ENCODE data around the gene SDHB. TPM values are rescaled to one million over a fixed set of nuclear protein-coding genes. Genes with fewer than 3 reads are reported as not detected.

Gene SDHB
- total RNA-seq, 5 donors from 2014 or later (not counting 1 experiment from before 2014, with no cell fraction given): 46.2 to 61.7 (median 57.6) TPM

- no peaks in the 10 kb centered on the region for H3K36me3 Mint-ChIP-seq
- no peaks in the 10 kb centered on the region for H3K4me1 Mint-ChIP-seq
- no peak overlapping the region for H3K4me3 Mint-ChIP-seq
- no peak for DNase-seq
- Histone ChIP-seq H3K9me3 (no peaks in the 10 kb centered on the region), H3K36me3 (ENCODE audit: control insufficient read depth in 2 of 2, extremely low read depth in 1 of 2, insufficient read depth in 1 of 2, low read length in 1 of 2) (no peaks in the 10 kb centered on the region), H3K27me3 (replicated peaks in 1 of 2; ENCODE audit: control insufficient read depth in 2 of 2, extremely low read depth in 1 of 2, insufficient read depth in 2 of 2, low read length in 1 of 2) (peaks cover 0 to 27% of the 10 kb centered on the region in 2 experiments), H3K4me1 (ENCODE audit: control insufficient read depth in 1 of 2, extremely low read depth in 1 of 2, insufficient read depth in 2 of 2, low read length in 2 of 2) (no peaks in the 10 kb centered on the region), H3K27ac (ENCODE audit: low read length) (no peak overlapping the region), H3K4me3 (ENCODE audit: control insufficient read depth in 1 of 2, extremely low read depth in 1 of 2, low read length in 1 of 2) (no peak overlapping the region)
- ATAC-seq (replicated peaks in 1 of 4): no peak
- H3K27ac Mint-ChIP-seq: no peak overlapping the region
- H3K9me3 Mint-ChIP-seq: no peaks in the 10 kb centered on the region
- CTCF ChIA-PET: no interaction called here
- 91% methylated on average over 2 of the region's 6 CpGs for WGBS (ENCODE audit: insufficient coverage)
- POLR2A ChIA-PET: no interaction called here
- peaks cover 6 to 10% of the 10 kb centered on the region in 2 donors for H3K27me3 Mint-ChIP-seq
Measured at GRCh38 chr1:17086751-17087150, 32.9 kb upstream of the SDHB start.

- Histone ChIP-seq H3K4me1 (ENCODE audit: control insufficient read depth in 1 of 2, extremely low read depth in 1 of 2, insufficient read depth in 2 of 2, low read length in 2 of 2) (no peaks in the 10 kb centered on the region), H3K4me3 (ENCODE audit: control insufficient read depth in 1 of 2, extremely low read depth in 1 of 2, low read length in 1 of 2) (no peak overlapping the region), H3K27ac (ENCODE audit: low read length) (no peak overlapping the region), H3K36me3 (ENCODE audit: control insufficient read depth in 2 of 2, extremely low read depth in 1 of 2, insufficient read depth in 1 of 2, low read length in 1 of 2) (no peaks in the 10 kb centered on the region), H3K9me3 (no peaks in the 10 kb centered on the region), H3K27me3 (replicated peaks in 1 of 2; ENCODE audit: control insufficient read depth in 2 of 2, extremely low read depth in 1 of 2, insufficient read depth in 2 of 2, low read length in 1 of 2) (peaks cover 0 to 26% of the 10 kb centered on the region in 2 experiments)
- H3K27me3 Mint-ChIP-seq: peaks cover 3 to 8% of the 10 kb centered on the region in 2 donors
- 67% methylated on average over 7 of the region's 10 CpGs for WGBS (ENCODE audit: insufficient coverage)
- H3K27ac Mint-ChIP-seq: no peak overlapping the region
- H3K9me3 Mint-ChIP-seq: no peaks in the 10 kb centered on the region
- H3K4me1 Mint-ChIP-seq: no peaks in the 10 kb centered on the region
- ChIA-PET POLR2A (no interaction called here), CTCF (no interaction called here)
- no peak for DNase-seq
- ATAC-seq (replicated peaks in 1 of 4): no peak
- H3K36me3 Mint-ChIP-seq: no peaks in the 10 kb centered on the region
- no peak overlapping the region for H3K4me3 Mint-ChIP-seq
Measured at GRCh38 chr1:17084787-17085186, 31.0 kb upstream of the SDHB start.

GRCh38 chr1:17082761-17083160 lies 28.9 kb upstream of the SDHB start:
- H3K27me3 Mint-ChIP-seq: peaks cover 3 to 6% of the 10 kb centered on the region in 2 donors
- DNase-seq (no peak), ATAC-seq (replicated peaks in 1 of 4) (no peak)
- Histone ChIP-seq H3K36me3 (ENCODE audit: control insufficient read depth in 2 of 2, extremely low read depth in 1 of 2, insufficient read depth in 1 of 2, low read length in 1 of 2) (no peaks in the 10 kb centered on the region), H3K27ac (ENCODE audit: low read length) (no peak overlapping the region), H3K9me3 (no peaks in the 10 kb centered on the region), H3K4me3 (ENCODE audit: control insufficient read depth in 1 of 2, extremely low read depth in 1 of 2, low read length in 1 of 2) (no peak overlapping the region), H3K4me1 (ENCODE audit: control insufficient read depth in 1 of 2, extremely low read depth in 1 of 2, insufficient read depth in 2 of 2, low read length in 2 of 2) (no peaks in the 10 kb centered on the region), H3K27me3 (replicated peaks in 1 of 2; ENCODE audit: control insufficient read depth in 2 of 2, extremely low read depth in 1 of 2, insufficient read depth in 2 of 2, low read length in 1 of 2) (peaks cover 0 to 26% of the 10 kb centered on the region in 2 experiments)
- no peak overlapping the region for H3K27ac Mint-ChIP-seq
- CTCF ChIA-PET: no interaction called here
- H3K36me3 Mint-ChIP-seq: no peaks in the 10 kb centered on the region
- H3K4me3 Mint-ChIP-seq: no peak overlapping the region
- POLR2A ChIA-PET: no interaction called here
- no peaks in the 10 kb centered on the region for H3K9me3 Mint-ChIP-seq
- 40% methylated on average over 1 of the region's 3 CpGs for WGBS (ENCODE audit: insufficient coverage)
- no peaks in the 10 kb centered on the region for H3K4me1 Mint-ChIP-seq

- ChIA-PET CTCF (no interaction called here), POLR2A (no interaction called here)
- Histone ChIP-seq H3K27ac (ENCODE audit: low read length) (no peak overlapping the region), H3K4me1 (ENCODE audit: control insufficient read depth in 1 of 2, extremely low read depth in 1 of 2, insufficient read depth in 2 of 2, low read length in 2 of 2) (no peaks in the 10 kb centered on the region), H3K4me3 (ENCODE audit: control insufficient read depth in 1 of 2, extremely low read depth in 1 of 2, low read length in 1 of 2) (no peak overlapping the region), H3K9me3 (no peaks in the 10 kb centered on the region), H3K36me3 (ENCODE audit: control insufficient read depth in 2 of 2, extremely low read depth in 1 of 2, insufficient read depth in 1 of 2, low read length in 1 of 2) (no peaks in the 10 kb centered on the region), H3K27me3 (replicated peaks in 1 of 2; ENCODE audit: control insufficient read depth in 2 of 2, extremely low read depth in 1 of 2, insufficient read depth in 2 of 2, low read length in 1 of 2) (peaks cover 0 to 30% of the 10 kb centered on the region in 2 experiments)
- ATAC-seq (replicated peaks in 1 of 4) (no peak), DNase-seq (no peak)
- 17% methylated on average over 1 of the region's 2 CpGs for WGBS (ENCODE audit: insufficient coverage)
- Mint-ChIP-seq H3K27ac (no peak overlapping the region), H3K36me3 (no peaks in the 10 kb centered on the region), H3K4me3 (no peak overlapping the region), H3K9me3 (no peaks in the 10 kb centered on the region), H3K27me3 (peaks cover 3 to 5% of the 10 kb centered on the region in 2 donors), H3K4me1 (no peaks in the 10 kb centered on the region)
Measured at GRCh38 chr1:17081439-17081838, 27.6 kb upstream of the SDHB start.

- peaks cover 0 to 24% of the 10 kb centered on the region in 2 experiments for H3K27me3 ChIP-seq (replicated peaks in 1 of 2; ENCODE audit: control insufficient read depth in 2 of 2, extremely low read depth in 1 of 2, insufficient read depth in 2 of 2, low read length in 1 of 2)
- ATAC-seq (replicated peaks in 1 of 4) (no peak), DNase-seq (no peak)
- H3K36me3 ChIP-seq (ENCODE audit: control insufficient read depth in 2 of 2, extremely low read depth in 1 of 2, insufficient read depth in 1 of 2, low read length in 1 of 2): no peaks in the 10 kb centered on the region
- H3K9me3 Mint-ChIP-seq: no peaks in the 10 kb centered on the region
- CTCF ChIA-PET: no interaction called here
- H3K36me3 Mint-ChIP-seq: no peaks in the 10 kb centered on the region
- H3K4me1 ChIP-seq (ENCODE audit: control insufficient read depth in 1 of 2, extremely low read depth in 1 of 2, insufficient read depth in 2 of 2, low read length in 2 of 2): no peaks in the 10 kb centered on the region
- POLR2A ChIA-PET: no interaction called here
- H3K4me3 ChIP-seq (ENCODE audit: control insufficient read depth in 1 of 2, extremely low read depth in 1 of 2, low read length in 1 of 2): no peak overlapping the region
- H3K27ac ChIP-seq (ENCODE audit: low read length): no peak overlapping the region
- H3K27me3 Mint-ChIP-seq: peaks cover 3 to 5% of the 10 kb centered on the region in 2 donors
- no peaks in the 10 kb centered on the region for H3K4me1 Mint-ChIP-seq
- no peaks in the 10 kb centered on the region for H3K9me3 ChIP-seq
- no peak overlapping the region for H3K4me3 Mint-ChIP-seq
- H3K27ac Mint-ChIP-seq: no peak overlapping the region
- WGBS (ENCODE audit: insufficient coverage): 71% methylated on average over 2 of the region's 4 CpGs
Measured at GRCh38 chr1:17080880-17081279, 27.0 kb upstream of the SDHB start.

- CTCF ChIA-PET: no interaction called here
- WGBS (ENCODE audit: insufficient coverage): 67% methylated on average over 2 of the region's 8 CpGs
- Histone ChIP-seq H3K27ac (ENCODE audit: low read length) (no peak overlapping the region), H3K4me1 (ENCODE audit: control insufficient read depth in 1 of 2, extremely low read depth in 1 of 2, insufficient read depth in 2 of 2, low read length in 2 of 2) (no peaks in the 10 kb centered on the region), H3K9me3 (no peaks in the 10 kb centered on the region), H3K27me3 (replicated peaks in 1 of 2; ENCODE audit: control insufficient read depth in 2 of 2, extremely low read depth in 1 of 2, insufficient read depth in 2 of 2, low read length in 1 of 2) (peaks cover 0 to 19% of the 10 kb centered on the region in 2 experiments), H3K36me3 (ENCODE audit: control insufficient read depth in 2 of 2, extremely low read depth in 1 of 2, insufficient read depth in 1 of 2, low read length in 1 of 2) (no peaks in the 10 kb centered on the region), H3K4me3 (ENCODE audit: control insufficient read depth in 1 of 2, extremely low read depth in 1 of 2, low read length in 1 of 2) (no peak overlapping the region)
- Mint-ChIP-seq H3K36me3 (no peaks in the 10 kb centered on the region), H3K9me3 (no peaks in the 10 kb centered on the region), H3K4me1 (no peaks in the 10 kb centered on the region), H3K4me3 (no peak overlapping the region), H3K27ac (no peak overlapping the region), H3K27me3 (peaks cover 3 to 5% of the 10 kb centered on the region in 2 donors)
- DNase-seq (no peak), ATAC-seq (replicated peaks in 1 of 4) (no peak)
- POLR2A ChIA-PET: no interaction called here
Measured at GRCh38 chr1:17080085-17080759, 26.4 kb upstream of the SDHB start.

All from T-cell (primary cell).